GM21825 (cell line): Measurements from ENCODE around the gene RUFY2.
A peak's percentile ranks its signal among the peaks of the same experiment; 100 is the strongest.

Experiments used
- ATAC-seq: cut with Tn5 transposase; IDR thresholded peaks from one replicate; pipeline ENCODE4 v1.9.1; 2021; ENCODE audit warnings: mild to moderate bottlenecking, moderate library complexity; ENCODE audit not compliant: unreplicated experiment

RUFY2 gene

GRCh38 chr10:68364101-68364886 is 42.8 kb downstream of the RUFY2 start:
- no peak for ATAC-seq

GRCh38 chr10:68362590-68362989 is 44.5 kb downstream of the RUFY2 start:
- ATAC-seq, result no peak

- ATAC-seq, result no peak
Measured at GRCh38 chr10:68359189-68359588, 47.9 kb downstream of the RUFY2 start.

- ATAC-seq, result no peak
Measured at GRCh38 chr10:68353537-68353936, 53.5 kb downstream of the RUFY2 start.

GRCh38 chr10:68348265-68348741 is 58.8 kb downstream of the RUFY2 start:
- no peak for ATAC-seq

- no peak for ATAC-seq
Measured at GRCh38 chr10:68346774-68347173, 60.3 kb downstream of the RUFY2 start.

GRCh38 chr10:68345621-68346020 is 61.5 kb downstream of the RUFY2 start:
- no peak for ATAC-seq

- ATAC-seq, result no peak
Measured at GRCh38 chr10:68342909-68343516, 64.1 kb downstream of the RUFY2 start.

- no peak for ATAC-seq
Measured at GRCh38 chr10:68340358-68341080, 66.6 kb downstream of the RUFY2 start.

- no peak for ATAC-seq
Measured at GRCh38 chr10:68336754-68337351, 70.2 kb downstream of the RUFY2 start.

GRCh38 chr10:68334672-68335467 is 72.2 kb downstream of the RUFY2 start:
- ATAC-seq, result no peak

GRCh38 chr10:68333440-68334431 is 73.3 kb downstream of the RUFY2 start:
- no peak for ATAC-seq

- ATAC-seq, result no peak
Measured at GRCh38 chr10:68333058-68333395, 74.0 kb downstream of the RUFY2 start.

GRCh38 chr10:68332259-68333057 is 74.6 kb downstream of the RUFY2 start, which contains the start of gene PBLD:
Gene PBLD (minus strand): TSS chr10:68332928. CDS start chr10:68306844, 26,084 bp downstream.
- ATAC-seq, result peak; percentile 23

GRCh38 chr10:68331455-68332258 is 75.4 kb downstream of the RUFY2 start, which contains the start of gene HNRNPH3:
Gene HNRNPH3 (plus strand): TSS chr10:68332064. CDS start chr10:68337222, 5,158 bp downstream.
- peak; percentile 77 for ATAC-seq

GRCh38 chr10:68330852-68331454 is 76.1 kb downstream of the RUFY2 start:
- no peak for ATAC-seq

- ATAC-seq, result no peak
Measured at GRCh38 chr10:68329506-68329861, 77.6 kb downstream of the RUFY2 start.
